HepG2 (cell line): ENCODE measurements around the gene MED4. TPM values are rescaled to one million over a fixed set of nuclear protein-coding genes. Genes with fewer than 3 reads are reported as not detected.

Experiments
- ARID4A ChIP-seq: sonication (generic); formaldehyde crosslinking; IDR thresholded peaks from 2 replicates; pipeline ENCODE4 v1.5.0; 2020; ENCODE audit warnings: mild to moderate bottlenecking, missing genetic modification reagents, borderline replicate concordance
- BORCS8-MEF2B ChIP-seq: sonication (generic); formaldehyde crosslinking; IDR thresholded peaks from 2 replicates; pipeline ENCODE4 v1.8.0; 2022; ENCODE audit warnings: mild to moderate bottlenecking, missing genetic modification reagents
- HCFC1 ChIP-seq: fragments of 150-350 bp; IDR thresholded peaks from 2 replicates; pipeline ENCODE4 v1.6.1; 2014; ENCODE audit warnings: low read depth, low read length
- HES4 ChIP-seq: sonication (generic); formaldehyde crosslinking; IDR thresholded peaks from 2 replicates; pipeline ENCODE4 v1.9.0; 2021; ENCODE audit warnings: mild to moderate bottlenecking, missing genetic modification reagents, borderline replicate concordance
- HIVEP1 ChIP-seq: sonication (generic); formaldehyde crosslinking; IDR thresholded peaks from 2 replicates; pipeline ENCODE4 v1.4.0; 2020; ENCODE audit warnings: mild to moderate bottlenecking, missing genetic modification reagents
- HNF4A ChIP-seq: sonication (generic); formaldehyde crosslinking; IDR thresholded peaks from 2 replicates; pipeline ENCODE4 v1.4.0; 2020; ENCODE audit warnings: missing genetic modification reagents
- IRF1 ChIP-seq: sonication (generic); formaldehyde crosslinking; IDR thresholded peaks from 2 replicates; pipeline ENCODE4 v1.4.0; 2020; ENCODE audit warnings: low read depth, mild to moderate bottlenecking, missing genetic modification reagents
- IRF2 ChIP-seq: IDR thresholded peaks from 2 replicates; pipeline ENCODE4 v1.6.1; 2018; ENCODE audit warnings: missing genetic modification reagents, missing compliant biosample characterization
- JUND ChIP-seq: sonication (generic); formaldehyde crosslinking; IDR thresholded peaks from 2 replicates; pipeline ENCODE4 v1.8.0; 2022; ENCODE audit warnings: mild to moderate bottlenecking, missing genetic modification reagents
- MXI1 ChIP-seq: IDR thresholded peaks from 3 replicates; pipeline ENCODE4 v1.6.1; 2012; ENCODE audit warnings: low read depth, low read length, inconsistent platforms, borderline replicate concordance
- PHF5A ChIP-seq: IDR thresholded peaks from one replicate; pipeline ENCODE4 v1.6.1; 2018; ENCODE audit warnings: low read depth, missing genetic modification reagents; ENCODE audit not compliant: unreplicated experiment
- SALL2 ChIP-seq: sonication (generic); formaldehyde crosslinking; IDR thresholded peaks from 2 replicates; pipeline ENCODE4 v1.8.1; 2023; ENCODE audit warnings: mild to moderate bottlenecking, missing genetic modification reagents, inconsistent platforms
- SP140L ChIP-seq: sonication (generic); formaldehyde crosslinking; IDR thresholded peaks from 2 replicates; pipeline ENCODE4 v1.4.0; 2020; ENCODE audit warnings: missing genetic modification reagents, borderline replicate concordance
- ZNF160 ChIP-seq: sonication (generic); formaldehyde crosslinking; IDR thresholded peaks from 2 replicates; pipeline ENCODE4 v1.8.0; 2022; ENCODE audit warnings: mild to moderate bottlenecking, inconsistent platforms, missing genetic modification reagents
- ZNF20 ChIP-seq: sonication (generic); formaldehyde crosslinking; IDR thresholded peaks from 2 replicates; pipeline ENCODE4 v1.4.0; 2020; ENCODE audit warnings: mild to moderate bottlenecking, moderate library complexity, missing genetic modification reagents
- ZNF253 ChIP-seq: sonication (generic); formaldehyde crosslinking; IDR thresholded peaks from 2 replicates; pipeline ENCODE4 v1.8.0; 2022; ENCODE audit warnings: mild to moderate bottlenecking, missing genetic modification reagents, borderline replicate concordance
- ZNF280D ChIP-seq: sonication (generic); formaldehyde crosslinking; IDR thresholded peaks from 2 replicates; pipeline ENCODE4 v1.5.1; 2020; ENCODE audit warnings: mild to moderate bottlenecking, missing genetic modification reagents
- ZNF337 ChIP-seq: sonication (generic); formaldehyde crosslinking; IDR thresholded peaks from 2 replicates; pipeline ENCODE4 v1.5.1; 2020; ENCODE audit warnings: missing genetic modification reagents, low read depth, mild to moderate bottlenecking, borderline replicate concordance
- ZNF350 ChIP-seq: sonication (generic); formaldehyde crosslinking; IDR thresholded peaks from 2 replicates; pipeline ENCODE4 v1.4.0; 2020; ENCODE audit warnings: mild to moderate bottlenecking, low read depth, missing genetic modification reagents, borderline replicate concordance
- ZNF530 ChIP-seq: sonication (generic); formaldehyde crosslinking; IDR thresholded peaks from 2 replicates; pipeline ENCODE4 v1.5.0; 2020; ENCODE audit warnings: low read depth, mild to moderate bottlenecking, missing genetic modification reagents
- ZNF7 ChIP-seq: IDR thresholded peaks from 2 replicates; pipeline ENCODE4 v1.6.1; 2016; ENCODE audit warnings: missing biosample characterization, missing genetic modification reagents
- polyA plus RNA-seq, 8 experiments: library from polyadenylated mRNA; depleted of rRNA in 3 of 8; stranded (reverse) in 7 of 8; unstranded in 1 of 8; fragments of >200 nt; fragmentation: Illumina TruSeq in 4 of 8; extraction: Trizol in 4 of 8; gene quantifications; 2 replicates each; pipeline versions ENCODE4 v1.2.1 to v1.2.3, GENCODE V29; 2011 to 2016; ENCODE audit warnings: low read depth in 4 of 8, missing spikeins in 1 of 8, mixed read lengths in 1 of 8; ENCODE audit not compliant: insufficient read depth in 1 of 8
- total RNA-seq, 5 experiments: library from RNA; depleted of rRNA; stranded (reverse); fragments of >200 nt; fragmentation: Illumina TruSeq; extraction: Trizol; gene quantifications; 2 replicates each; pipeline ENCODE4 v1.2.3, GENCODE V29; 2016; ENCODE audit warnings: low read depth in 1 of 5

MED4 gene
- total and polyA plus RNA-seq, 2 of the 13 experiments (the other 11 are each of a cell fraction or from before 2014, with no cell fraction given) = 49.4 to 57.8 TPM

GRCh38 chr13:48094781-48095502, at the start of gene MED4 (continued):
- TF ChIP-seq MXI1 (peak; percentile 63; the same call in 1 of the 3 replicates), SALL2 (peak; percentile 83; the same call in 1 of the 2 replicates), IRF1 (CRISPR knock-in tag) (no peak), ZNF337 (CRISPR knock-in tag) (no peak), ZNF350 (CRISPR knock-in tag) (peak; percentile 83), HIVEP1 (CRISPR knock-in tag) (peak; percentile 46; the same call in 1 of the 2 replicates), HES4 (CRISPR knock-in tag) (peak; percentile 68; the same call in 1 of the 2 replicates), HNF4A (CRISPR knock-in tag) (peak; percentile 41), IRF2 (CRISPR knock-in tag) (peak; percentile 87), HCFC1 (peak; percentile 52; the same call in 1 of the 2 replicates), SP140L (CRISPR knock-in tag) (0 out of 2 replicates have a peak, but pooled peaks have one; percentile 62), PHF5A (CRISPR knock-in tag) (peak; percentile 75), ZNF280D (peak; percentile 52; the same call in 1 of the 2 replicates), BORCS8-MEF2B (CRISPR knock-in tag) (peak; percentile 58; the same call in 1 of the 2 replicates), ZNF160 (CRISPR knock-in tag) (0 out of 2 replicates have a peak, but pooled peaks have one; percentile 58), ARID4A (CRISPR knock-in tag) (no peak; the same call in 1 of the 2 replicates), JUND (CRISPR knock-in tag) (peak; percentile 55; the same call in 1 of the 2 replicates), ZNF7 (CRISPR knock-in tag) (no peak), ZNF253 (0 out of 2 replicates have a peak, but pooled peaks have one; percentile 51), ZNF530 (CRISPR knock-in tag) (no peak), ZNF20 (CRISPR knock-in tag) (no peak)
